H1 (cell line): ENCODE results near the gene SLC26A9. TPM values are rescaled to one million over a fixed set of nuclear protein-coding genes. Genes with fewer than 3 reads are reported as not detected.

Experiments
- CTCF ChIA-PET: fragments of 300-600 bp; sonication (Branson Sonifier 250); formaldehyde crosslinking; loops from one replicate; lab custom pipeline; 2021; ENCODE audit not compliant: partially characterized antibody; lab: Charles Lee
- POLR2A ChIA-PET: fragments of 300-600 bp; sonication (Branson Sonifier 250); formaldehyde crosslinking; loops from one replicate; lab custom pipeline; 2021; ENCODE audit warnings: inconsistent platforms; ENCODE audit not compliant: partially characterized antibody; lab: Charles Lee
- DNase-seq, 2 experiments: peaks; one replicate each; pipeline versions ENCODE4 v3.0.0 to v3.0.0-alpha.2; 2010 to 2022; ENCODE audit warnings: low spot score in 2 of 2, low read depth in 1 of 2, mixed read lengths in 1 of 2
- FAIRE-seq: peaks from 2 replicates; lab custom pipeline; 2011; peaks lifted over from hg19 to GRCh38; lab: Jason Lieb, UNC
- H2AFZ ChIP-seq: 2 replicates; pipeline ENCODE4 v1.8.1; 2012; ENCODE audit warnings: low read length, inconsistent platforms
- H2AK5ac ChIP-seq: 2 replicates; pipeline ENCODE4 v1.6.1; 2013; ENCODE audit warnings: low read depth, low read length
- H2BK120ac ChIP-seq: replicated peaks from 2 replicates; pipeline ENCODE3; 2013; ENCODE audit warnings: low read depth, low read length, inconsistent platforms
- H2BK12ac ChIP-seq: 2 replicates; pipeline ENCODE4 v1.6.1; 2013; ENCODE audit warnings: low read depth, low read length
- H2BK15ac ChIP-seq: 2 replicates; pipeline ENCODE4 v1.6.1; 2013; ENCODE audit warnings: low read length
- H2BK20ac ChIP-seq: 2 replicates; pipeline ENCODE4 v1.6.1; 2013; ENCODE audit warnings: low read length
- H2BK5ac ChIP-seq: 2 replicates; pipeline ENCODE4 v1.6.1; 2013; ENCODE audit warnings: low read depth, low read length
- H3K14ac ChIP-seq: 2 replicates; pipeline ENCODE4 v1.6.1; 2013; ENCODE audit warnings: inconsistent platforms; ENCODE audit not compliant: insufficient read length
- H3K18ac ChIP-seq: 2 replicates; pipeline ENCODE4 v1.6.1; 2013; ENCODE audit warnings: low read length; ENCODE audit errors: extremely low read depth
- H3K23ac ChIP-seq: 2 replicates; pipeline ENCODE4 v1.6.1; 2013; ENCODE audit warnings: inconsistent platforms; ENCODE audit not compliant: insufficient read length
- H3K23me2 ChIP-seq: 2 replicates; pipeline ENCODE4 v1.6.1; 2013; ENCODE audit warnings: low read depth, low read length
- H3K27ac ChIP-seq: 2 replicates; pipeline ENCODE4 v1.6.1; 2011; ENCODE audit warnings: low read depth, low read length, inconsistent platforms
- H3K27me3 ChIP-seq, 4 experiments: replicated peaks in 1 of 4; 1 replicate in 1 of 4; 2 replicates in 3 of 4; pipeline versions ENCODE4 v1.6.1 to v1.8.1; 2011 to 2013; ENCODE audit warnings: low read length in 3 of 4, mild to moderate bottlenecking in 3 of 4, inconsistent platforms in 2 of 4, mixed read lengths in 2 of 4, moderate library complexity in 1 of 4; ENCODE audit not compliant: control insufficient read depth in 3 of 4, insufficient read depth in 3 of 4; ENCODE audit errors: extremely low read depth in 1 of 4
- H3K36me3 ChIP-seq, 4 experiments: 2 replicates each; pipeline versions ENCODE4 v1.6.1 to v1.8.1; 2011 to 2013; ENCODE audit warnings: mild to moderate bottlenecking in 4 of 4, low read length in 3 of 4, moderate library complexity in 2 of 4, control low read depth in 1 of 4, inconsistent platforms in 1 of 4; ENCODE audit not compliant: insufficient read depth in 4 of 4, control insufficient read depth in 2 of 4
- H3K4ac ChIP-seq: replicated peaks from 2 replicates; pipeline ENCODE3; 2013; ENCODE audit warnings: low read length, low read depth, mixed read lengths, inconsistent platforms; ENCODE audit not compliant: insufficient read length
- H3K4me1 ChIP-seq, 4 experiments: replicated peaks in 1 of 4; 1 replicate in 1 of 4; 2 replicates in 3 of 4; pipeline versions ENCODE4 v1.6.1 to v1.8.1; 2011 to 2013; ENCODE audit warnings: low read length in 3 of 4, inconsistent platforms in 2 of 4, mixed read lengths in 1 of 4; ENCODE audit not compliant: insufficient read depth in 4 of 4, control insufficient read depth in 3 of 4
- H3K4me2 ChIP-seq, 2 experiments: 2 replicates each; pipeline versions ENCODE4 v1.6.1 to v1.8.1; 2011 to 2013; ENCODE audit warnings: low read depth in 2 of 2, low read length in 2 of 2, control low read depth in 1 of 2, inconsistent platforms in 1 of 2, mild to moderate bottlenecking in 1 of 2; ENCODE audit not compliant: insufficient read depth in 1 of 2
- H3K4me3 ChIP-seq, 4 experiments: fragments of 200-600, 300-600 bp in 1 of 4; sonication (generic), shearing (Covaris generic), sonication (Bioruptor Twin) in 1 of 4; 2 replicates each; pipeline versions ENCODE4 v1.5.1 to v1.8.1; 2011 to 2016; ENCODE audit warnings: low read length in 4 of 4, low read depth in 3 of 4, control low read depth in 2 of 4, inconsistent platforms in 2 of 4, mild to moderate bottlenecking in 2 of 4, mixed read lengths in 1 of 4, moderate library complexity in 1 of 4; ENCODE audit not compliant: insufficient read depth in 2 of 4; ENCODE audit errors: extremely low read depth in 1 of 4
- H3K56ac ChIP-seq: replicated peaks from 2 replicates; pipeline ENCODE3; 2013; ENCODE audit warnings: low read depth, mild to moderate bottlenecking, mixed read lengths, low read length, inconsistent platforms; ENCODE audit not compliant: insufficient read length
- H3K79me1 ChIP-seq: 2 replicates; pipeline ENCODE4 v1.6.1; 2013; ENCODE audit warnings: low read depth, low read length, control low read depth
- H3K79me2 ChIP-seq, 2 experiments: 2 replicates each; pipeline versions ENCODE4 v1.6.1 to v1.8.1; 2012 to 2013; ENCODE audit warnings: low read length in 2 of 2, mild to moderate bottlenecking in 2 of 2, inconsistent platforms in 1 of 2; ENCODE audit not compliant: insufficient read depth in 2 of 2, control insufficient read depth in 1 of 2
- H3K9ac ChIP-seq, 4 experiments: replicated peaks in 1 of 4; 1 replicate in 1 of 4; 2 replicates in 3 of 4; pipeline versions ENCODE4 v1.6.1 to v1.8.1; 2011 to 2013; ENCODE audit warnings: low read depth in 3 of 4, low read length in 3 of 4, control low read depth in 2 of 4, mild to moderate bottlenecking in 2 of 4, moderate library complexity in 2 of 4, inconsistent platforms in 1 of 4; ENCODE audit errors: extremely low read depth in 1 of 4
- H3K9me3 ChIP-seq, 2 experiments: 2 replicates each; pipeline versions ENCODE4 v1.6.1 to v1.8.1; 2012 to 2013; ENCODE audit warnings: mild to moderate bottlenecking in 2 of 2, moderate library complexity in 2 of 2, control low read depth in 1 of 2, inconsistent platforms in 1 of 2, low read depth in 1 of 2, low read length in 1 of 2, mixed read lengths in 1 of 2; ENCODE audit not compliant: insufficient read depth in 2 of 2
- H4K20me1 ChIP-seq, 2 experiments: replicated peaks in 1 of 2; 2 replicates each; pipeline versions ENCODE3 to v1.8.1; 2011 to 2013; ENCODE audit warnings: inconsistent platforms in 2 of 2, low read length in 2 of 2, mild to moderate bottlenecking in 1 of 2; ENCODE audit not compliant: insufficient read depth in 2 of 2, control insufficient read depth in 1 of 2
- H4K5ac ChIP-seq: 2 replicates; pipeline ENCODE4 v1.6.1; 2013; ENCODE audit warnings: low read length, low read depth, mixed read lengths, inconsistent platforms; ENCODE audit not compliant: insufficient read length
- H4K8ac ChIP-seq: 2 replicates; pipeline ENCODE4 v1.8.0; 2013; ENCODE audit warnings: mild to moderate bottlenecking, moderate library complexity, low read length, inconsistent platforms; ENCODE audit not compliant: insufficient read depth; ENCODE audit errors: extremely low read depth
- H4K91ac ChIP-seq: replicated peaks from 2 replicates; pipeline ENCODE3; 2013; ENCODE audit warnings: low read length, mixed read lengths, inconsistent platforms; ENCODE audit not compliant: insufficient read length
- CEBPB ChIP-seq: IDR thresholded peaks from 2 replicates; pipeline ENCODE4 v1.6.1; 2012; ENCODE audit warnings: low read depth, low read length
- TAF7 ChIP-seq: optimal IDR thresholded peaks from 2 replicates; pipeline ENCODE3; 2011; ENCODE audit warnings: low read depth, mild to moderate bottlenecking, inconsistent platforms, low read length, moderate library complexity, borderline replicate concordance
- WGBS, 2 experiments: shearing (Covaris generic) in 1 of 2; methylation state at CpG; one replicate each; pipeline versions ENCODE4 v1.1.6 to v1.1.7; 2013 to 2015; ENCODE audit warnings: low lambda C conversion rate in 2 of 2, mixed read lengths in 2 of 2, inconsistent platforms in 1 of 2, low coverage in 1 of 2, missing lambda C conversion rate in 1 of 2; ENCODE audit not compliant: insufficient replicate concordance in 2 of 2, insufficient coverage in 1 of 2, insufficient read length in 1 of 2; ENCODE audit errors: extremely low coverage in 1 of 2, missing lambda C conversion rate in 1 of 2; 5-methylcytosine and 5-hydroxymethylcytosine counted together
- polyA plus RNA-seq, 7 experiments: library from polyadenylated mRNA; depleted of rRNA in 3 of 7; stranded (reverse) in 5 of 7; unstranded in 2 of 7; fragments of >200 nt in 5 of 7; fragments of 200-250 nt in 2 of 7; gene quantifications; 1 replicate in 5 of 7; 2 replicates in 1 of 7; 4 replicates in 1 of 7; pipeline versions ENCODE4 v1.2.1 to v1.2.3, GENCODE V29; 2011 to 2013; ENCODE audit warnings: missing spikeins in 2 of 7, mixed read lengths in 2 of 7
- total RNA-seq: library from RNA; stranded (reverse); fragmentation: NEBNext Ultra II Directional; extraction: Animal tissue kit (Norgen Biotek cat#: 25700); gene quantifications from 2 replicates; pipeline ENCODE4 v1.2.1, GENCODE V29; 2021

Gene SLC26A9
- total and polyA plus RNA-seq, 2 of the 8 experiments (the other 6 are each of a cell fraction or from before 2014, with no cell fraction given) = not detected

- Histone ChIP-seq H3K27ac (no peak overlapping the region), H4K8ac (no peak overlapping the region), H2AK5ac (no peak overlapping the region), H4K5ac (no peak overlapping the region), H2BK15ac (no peak overlapping the region), H3K9me3 (no peaks in the 10 kb centered on the region), H2BK12ac (no peak overlapping the region), H2AFZ (no peak overlapping the region), H3K79me2 (no peaks in the 10 kb centered on the region), H3K9ac (no peak overlapping the region), H3K14ac (no peak overlapping the region), H3K18ac (no peak overlapping the region), H3K4me1 (peaks cover 0 to 6% (median 6%) of the 10 kb centered on the region in 4 experiments; a peak in 5 of 7 replicates), H4K20me1 (no peaks in the 10 kb centered on the region), H3K36me3 (no peaks in the 10 kb centered on the region), H3K56ac (no peak overlapping the region), H2BK120ac (no peak overlapping the region), H3K23me2 (no peaks in the 10 kb centered on the region), H3K23ac (no peak overlapping the region), H3K4ac (no peak overlapping the region), H4K91ac (no peak overlapping the region), H2BK5ac (no peak overlapping the region), H3K4me3 (no peak overlapping the region), H3K79me1 (no peaks in the 10 kb centered on the region), H2BK20ac (no peak overlapping the region), H3K4me2 (no peak overlapping the region), H3K27me3 (peaks cover 0 to 2% (median 0%) of the 10 kb centered on the region in 4 experiments; a peak in 2 of 7 replicates)
- POLR2A ChIA-PET = interaction anchor here (0.7 to 1.3 kb wide), 3 partner anchors 9 to 19 kb away, joined by 3 to 4 read pairs (median 4); no protein-coding TSS in a partner anchor
- FAIRE-seq (no peak), DNase-seq (no peak)
- TF ChIP-seq CEBPB = no peak
- TF ChIP-seq TAF7 = no peak
- WGBS, 2 experiments = 89% methylated on average over 8 of the region's 8 CpGs; no CpG with 5 or more reads in 1 of the 2 experiments
- CTCF ChIA-PET = interaction anchor here (0.6 to 6.9 kb wide), 11 partner anchors 9 to 641 kb away, joined by 3 to 55 read pairs (median 6); partner anchors contain the start of gene SLC26A9
These were observed 7.0 kb upstream of the SLC26A9 start for GRCh38 chr1:205950280-205950679.
